ENCODE data around the gene LZTFL1. TPM values are rescaled to one million over a fixed set of nuclear protein-coding genes. Genes with fewer than 3 reads are reported as not detected.
A peak's percentile ranks its signal among the peaks of the same experiment; 100 is the strongest.

Gene LZTFL1
- total RNA-seq, 4 donors from 2014 or later: 12.0 to 18.3 (median 17.8) TPM

DNA sequence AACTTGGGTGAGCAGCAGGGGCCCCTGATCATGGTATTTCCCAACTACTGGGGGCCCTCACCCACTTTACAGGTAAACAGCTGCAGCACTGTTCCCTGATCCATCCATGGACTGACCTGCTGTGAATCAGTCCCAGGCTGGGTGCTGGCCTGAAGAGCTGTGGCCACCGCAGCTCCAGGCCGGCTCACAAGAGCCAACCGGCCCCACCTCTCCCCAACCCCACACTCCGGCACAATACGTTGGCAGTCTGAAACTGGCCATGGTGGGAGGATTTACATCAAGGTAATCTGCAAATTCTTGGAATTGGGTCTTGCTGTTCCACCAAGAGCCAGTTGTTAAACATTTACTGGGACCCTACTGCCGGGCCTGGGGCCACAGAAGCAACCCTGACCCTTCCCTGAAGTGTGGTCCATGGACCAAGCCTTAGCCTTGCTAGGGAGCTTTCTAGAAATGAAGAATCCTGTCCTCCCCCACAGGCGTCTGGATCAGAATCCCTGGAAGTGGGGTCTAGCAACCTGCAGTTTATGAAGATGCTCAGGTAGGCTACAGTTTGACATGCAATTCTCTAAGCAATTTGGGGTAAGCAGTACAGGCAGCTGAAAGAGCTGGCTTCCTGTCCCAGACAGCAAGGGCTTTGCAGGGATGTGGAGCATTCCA, 49.3 kb downstream of the LZTFL1 start:
- Histone ChIP-seq H3K27me3 (peaks cover 8 to 32% (median 24%) of the 10 kb centered on the region in 4 donors), H3K27ac (replicated peaks in 1 of 4) (no peak overlapping the region), H3K4me3 (no peak overlapping the region), H3K4me1 (peaks cover 11 to 17% (median 13%) of the 10 kb centered on the region in 4 donors), H3K36me3 (no peaks in the 10 kb centered on the region), H3K9me3 (peaks cover 0 to 14% (median 8%) of the 10 kb centered on the region in 4 donors)
- WGBS: 100% methylated on average over 3 of the region's 7 CpGs
- DNase-seq (ENCODE audit: extremely low spot score): no peak
- intact Hi-C loops (cut with DNase I): no loop called here
- TF ChIP-seq, protein P1, sequence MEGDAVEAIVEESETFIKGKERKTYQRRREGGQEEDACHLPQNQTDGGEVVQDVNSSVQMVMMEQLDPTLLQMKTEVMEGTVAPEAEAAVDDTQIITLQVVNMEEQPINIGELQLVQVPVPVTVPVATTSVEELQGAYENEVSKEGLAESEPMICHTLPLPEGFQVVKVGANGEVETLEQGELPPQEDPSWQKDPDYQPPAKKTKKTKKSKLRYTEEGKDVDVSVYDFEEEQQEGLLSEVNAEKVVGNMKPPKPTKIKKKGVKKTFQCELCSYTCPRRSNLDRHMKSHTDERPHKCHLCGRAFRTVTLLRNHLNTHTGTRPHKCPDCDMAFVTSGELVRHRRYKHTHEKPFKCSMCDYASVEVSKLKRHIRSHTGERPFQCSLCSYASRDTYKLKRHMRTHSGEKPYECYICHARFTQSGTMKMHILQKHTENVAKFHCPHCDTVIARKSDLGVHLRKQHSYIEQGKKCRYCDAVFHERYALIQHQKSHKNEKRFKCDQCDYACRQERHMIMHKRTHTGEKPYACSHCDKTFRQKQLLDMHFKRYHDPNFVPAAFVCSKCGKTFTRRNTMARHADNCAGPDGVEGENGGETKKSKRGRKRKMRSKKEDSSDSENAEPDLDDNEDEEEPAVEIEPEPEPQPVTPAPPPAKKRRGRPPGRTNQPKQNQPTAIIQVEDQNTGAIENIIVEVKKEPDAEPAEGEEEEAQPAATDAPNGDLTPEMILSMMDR (IDR thresholded peaks at IDR 0.05): no peak
- TF ChIP-seq EP300 (IDR thresholded peaks at IDR 0.05) (no peak), POLR2AphosphoS5 (IDR thresholded peaks at IDR 0.05) (no peak), POLR2A (IDR thresholded peaks at IDR 0.05; ENCODE audit: low read depth) (no peak)

DNA sequence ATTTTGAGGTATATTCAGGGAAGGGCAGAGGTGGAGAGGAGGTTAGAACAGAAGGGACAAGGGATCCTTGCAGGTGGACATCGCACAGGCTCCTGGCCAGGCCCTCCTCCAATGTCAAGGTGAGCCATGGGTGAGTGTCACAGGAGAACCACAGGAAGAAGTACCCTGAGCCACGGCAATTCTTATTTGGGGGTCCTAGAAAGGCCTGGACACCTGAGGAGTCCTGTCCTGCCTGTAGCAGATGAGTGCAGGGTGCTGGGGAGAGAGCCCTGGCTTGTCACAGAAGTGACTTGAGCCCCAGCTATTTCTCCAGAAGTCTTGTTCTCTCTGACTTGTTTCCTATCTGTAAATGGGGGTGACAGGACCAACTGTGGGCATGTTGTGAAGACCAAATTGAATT, 49.9 kb downstream of the LZTFL1 start:
- intact Hi-C loops (cut with DNase I): no loop called here
- H3K4me3 ChIP-seq: no peak overlapping the region
- peaks cover 8 to 26% (median 20%) of the 10 kb centered on the region in 4 donors for H3K27me3 ChIP-seq
- H3K36me3 ChIP-seq: no peaks in the 10 kb centered on the region
- peak; percentile 86 for DNase-seq (ENCODE audit: extremely low spot score)
- H3K4me1 ChIP-seq: peaks cover 11 to 17% (median 13%) of the 10 kb centered on the region in 4 donors
- no peak overlapping the region for H3K27ac ChIP-seq (replicated peaks in 1 of 4)
- no peak for TF ChIP-seq POLR2A (IDR thresholded peaks at IDR 0.05; ENCODE audit: low read depth)
- TF ChIP-seq EP300 (IDR thresholded peaks at IDR 0.05): no peak
- TF ChIP-seq, protein P1 (IDR thresholded peaks at IDR 0.05): no peak
- no peak for TF ChIP-seq POLR2AphosphoS5 (IDR thresholded peaks at IDR 0.05)
- WGBS: 90% methylated on average over 2 of the region's 2 CpGs
- H3K9me3 ChIP-seq: peaks cover 0 to 14% (median 8%) of the 10 kb centered on the region in 4 donors

- intact Hi-C loops (cut with DNase I): no loop called here
- no peak overlapping the region for H3K4me3 ChIP-seq
- WGBS: 76% methylated on average over 2 of the region's 2 CpGs
- H3K27ac ChIP-seq (replicated peaks in 1 of 4): no peak overlapping the region
- TF ChIP-seq POLR2A (IDR thresholded peaks at IDR 0.05; ENCODE audit: low read depth) (no peak), EP300 (IDR thresholded peaks at IDR 0.05) (no peak), POLR2AphosphoS5 (IDR thresholded peaks at IDR 0.05) (no peak)
- TF ChIP-seq, protein P1 (IDR thresholded peaks at IDR 0.05): no peak
- H3K36me3 ChIP-seq: no peaks in the 10 kb centered on the region
- peaks cover 0 to 13% (median 6%) of the 10 kb centered on the region in 4 donors for H3K27me3 ChIP-seq
- H3K4me1 ChIP-seq: peaks cover 0 to 4% (median under 1%) of the 10 kb centered on the region in 4 donors
- peak; percentile 70 for DNase-seq (ENCODE audit: extremely low spot score)
- H3K9me3 ChIP-seq: peaks cover 0 to 14% (median 8%) of the 10 kb centered on the region in 4 donors
Observed at GRCh38 chr3:45790596-45790995, 51.3 kb downstream of the LZTFL1 start.

DNA sequence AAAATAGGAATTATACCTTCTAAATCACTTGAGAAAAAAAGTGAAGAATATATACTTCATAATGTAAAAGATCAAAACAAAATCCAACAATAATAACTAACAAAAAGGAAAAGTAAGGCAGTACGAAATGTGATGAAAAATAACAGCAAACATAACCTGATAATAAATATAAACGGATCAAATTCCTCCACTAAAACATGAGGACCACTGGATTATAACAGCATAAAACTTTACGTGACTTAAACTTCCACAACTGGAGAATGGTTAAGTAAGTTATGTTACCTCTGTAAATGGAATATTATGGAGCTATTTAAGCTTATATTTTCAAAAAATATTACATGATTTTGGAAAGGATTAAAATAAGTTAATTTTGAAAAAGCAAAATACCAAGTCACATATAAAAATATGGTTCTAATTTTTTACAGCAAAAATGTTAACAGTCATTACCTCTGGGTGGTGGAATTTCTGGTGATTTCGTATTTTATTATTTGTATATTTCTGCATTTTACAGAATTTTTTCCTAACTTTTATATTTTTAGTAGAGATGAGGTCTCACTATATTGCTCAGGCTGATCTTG, 52.6 kb downstream of the LZTFL1 start:
- TF ChIP-seq POLR2AphosphoS5 (IDR thresholded peaks at IDR 0.05) (no peak), POLR2A (IDR thresholded peaks at IDR 0.05; ENCODE audit: low read depth) (no peak), EP300 (IDR thresholded peaks at IDR 0.05) (no peak)
- TF ChIP-seq, protein P1 (IDR thresholded peaks at IDR 0.05): no peak
- H3K9me3 ChIP-seq: peaks cover 0 to 14% (median 8%) of the 10 kb centered on the region in 4 donors
- H3K27ac ChIP-seq (replicated peaks in 1 of 4): no peak overlapping the region
- no peak for DNase-seq (ENCODE audit: extremely low spot score)
- intact Hi-C loops (cut with DNase I): no loop called here
- H3K4me3 ChIP-seq: no peak overlapping the region
- peaks cover 0 to 2% (median 0%) of the 10 kb centered on the region in 4 donors for H3K27me3 ChIP-seq
- WGBS: 90% methylated on average over 4 of the region's 4 CpGs
- no peaks in the 10 kb centered on the region for H3K4me1 ChIP-seq
- H3K36me3 ChIP-seq: no peaks in the 10 kb centered on the region
